ENCODE data around the gene NKX1-1.
"Not testable (repeated sequence)": the region's sequence is repeated elsewhere in the genome, so short reads cannot be mapped to it uniquely, and the experiment has no call there.

Gene NKX1-1

GRCh38 chr4:1375761-1376322 is 30.4 kb downstream of the NKX1-1 start:
- Mint-ChIP-seq H3K27me3 (ENCODE audit: low read depth) (no peaks in the 10 kb centered on the region), H3K4me1 (no peaks in the 10 kb centered on the region), H3K4me3 (no peak overlapping the region), H3K9me3 (peaks cover 4% of the 10 kb centered on the region), H3K36me3 (ENCODE audit: low read depth) (peaks cover 33% of the 10 kb centered on the region), H3K27ac (no peak overlapping the region)
- TF ChIP-seq CTCF (IDR thresholded peaks at IDR 0.05; ENCODE audit: unreplicated experiment in 3 of 3), result no peak

- Mint-ChIP-seq H3K27me3 (ENCODE audit: low read depth) (peaks cover 1% of the 10 kb centered on the region), H3K27ac (no peak overlapping the region), H3K4me3 (no peak overlapping the region), H3K9me3 (peaks cover 4% of the 10 kb centered on the region), H3K4me1 (no peaks in the 10 kb centered on the region), H3K36me3 (ENCODE audit: low read depth) (peaks cover 34% of the 10 kb centered on the region)
- no peak for TF ChIP-seq CTCF (IDR thresholded peaks at IDR 0.05; ENCODE audit: unreplicated experiment in 3 of 3)
Measured at GRCh38 chr4:1375051-1375721, 31.1 kb downstream of the NKX1-1 start.

GRCh38 chr4:1374706-1375045 is 31.6 kb downstream of the NKX1-1 start:
- TF ChIP-seq CTCF (IDR thresholded peaks at IDR 0.05; ENCODE audit: unreplicated experiment in 3 of 3), result no peak
- H3K36me3 Mint-ChIP-seq (ENCODE audit: low read depth), result peaks cover 37% of the 10 kb centered on the region
- peaks cover 4% of the 10 kb centered on the region for H3K9me3 Mint-ChIP-seq
- no peak overlapping the region for H3K4me3 Mint-ChIP-seq
- H3K27me3 Mint-ChIP-seq (ENCODE audit: low read depth), result peaks cover 3% of the 10 kb centered on the region
- no peak overlapping the region for H3K27ac Mint-ChIP-seq
- H3K4me1 Mint-ChIP-seq, result no peaks in the 10 kb centered on the region

- Mint-ChIP-seq H3K4me1 (no peaks in the 10 kb centered on the region), H3K27me3 (ENCODE audit: low read depth) (peaks cover 3% of the 10 kb centered on the region), H3K36me3 (ENCODE audit: low read depth) (peaks cover 39% of the 10 kb centered on the region), H3K9me3 (peaks cover 4% of the 10 kb centered on the region), H3K27ac (no peak overlapping the region), H3K4me3 (no peak overlapping the region)
- no peak for TF ChIP-seq CTCF (IDR thresholded peaks at IDR 0.05; ENCODE audit: unreplicated experiment in 3 of 3)
Measured at GRCh38 chr4:1373892-1374705, 32.1 kb downstream of the NKX1-1 start.

- H3K4me3 Mint-ChIP-seq; H3K27ac Mint-ChIP-seq; H3K9me3 Mint-ChIP-seq; H3K27me3 Mint-ChIP-seq (ENCODE audit: low read depth); H3K4me1 Mint-ChIP-seq: not testable (repeated sequence)
- peaks cover 39% of the 10 kb centered on the region for H3K36me3 Mint-ChIP-seq (ENCODE audit: low read depth)
Measured at GRCh38 chr4:1372576-1372975, 33.7 kb downstream of the NKX1-1 start.

- H3K27ac Mint-ChIP-seq, result no peak overlapping the region
- no peaks in the 10 kb centered on the region for H3K4me1 Mint-ChIP-seq
- peaks cover 4% of the 10 kb centered on the region for H3K9me3 Mint-ChIP-seq
- H3K27me3 Mint-ChIP-seq (ENCODE audit: low read depth), result peaks cover 3% of the 10 kb centered on the region
- TF ChIP-seq CTCF (IDR thresholded peaks at IDR 0.05; ENCODE audit: unreplicated experiment in 3 of 3), result no peak
- H3K36me3 Mint-ChIP-seq (ENCODE audit: low read depth), result peaks cover 39% of the 10 kb centered on the region
- H3K4me3 Mint-ChIP-seq, result no peak overlapping the region
Measured at GRCh38 chr4:1371176-1372165, 34.8 kb downstream of the NKX1-1 start.
